Esophagus squamous epithelium (tissue), 4 donors: ENCODE data around the gene GALNT2.

Source experiments
- CTCF ChIP-seq, 6 experiments: fragments of 450-650 bp in 4 of 6; fragments of 200-600 bp in 2 of 6; sonication (generic) in 2 of 6; IDR thresholded peaks; one replicate each; pipeline ENCODE4 v1.5.1; 2016 to 2019; ENCODE audit warnings: antibody characterized with exemption in 6 of 6, mild to moderate bottlenecking in 4 of 6, moderate library complexity in 4 of 6
- POLR2A ChIP-seq, 4 donors: fragments of 450-650 bp; IDR thresholded peaks; one replicate each; pipeline ENCODE4 v1.6.1; 2017; ENCODE audit warnings: antibody characterized with exemption in 4 of 4, mild to moderate bottlenecking in 4 of 4, moderate library complexity in 3 of 4

GRCh38 chr1:230064283-230064682, 2.8 kb upstream of the GALNT2 start:
- no peak for TF ChIP-seq CTCF (IDR thresholded peaks at IDR 0.05)
- TF ChIP-seq POLR2A (IDR thresholded peaks at IDR 0.05): no peak
